ENCODE data around the gene ECE2.

ECE2 gene

GRCh38 chr3:184315871-184316661 is 40.2 kb downstream of the ECE2 start:
- DNase-seq = no peak

DNA sequence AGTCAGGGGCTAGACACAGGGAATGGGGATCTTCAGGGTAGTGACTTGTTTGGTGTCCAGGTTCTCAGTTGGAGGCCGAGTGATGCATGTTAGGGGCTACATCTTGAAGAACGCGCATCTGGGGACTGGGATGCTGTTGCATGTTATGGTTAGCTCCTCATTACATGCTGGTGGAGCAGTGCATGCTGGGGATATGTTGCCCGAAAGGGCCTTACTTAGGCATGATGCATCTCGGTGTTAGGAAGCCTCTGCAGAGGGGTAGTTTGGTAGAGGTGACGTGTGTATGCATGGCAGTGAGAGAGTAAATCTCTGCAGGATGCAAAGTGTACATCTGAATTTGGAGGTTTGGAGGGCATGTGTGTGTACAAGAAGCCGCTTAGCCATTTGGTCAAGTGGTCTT is 41.0 kb downstream of the ECE2 start:
- no peak for DNase-seq

DNA sequence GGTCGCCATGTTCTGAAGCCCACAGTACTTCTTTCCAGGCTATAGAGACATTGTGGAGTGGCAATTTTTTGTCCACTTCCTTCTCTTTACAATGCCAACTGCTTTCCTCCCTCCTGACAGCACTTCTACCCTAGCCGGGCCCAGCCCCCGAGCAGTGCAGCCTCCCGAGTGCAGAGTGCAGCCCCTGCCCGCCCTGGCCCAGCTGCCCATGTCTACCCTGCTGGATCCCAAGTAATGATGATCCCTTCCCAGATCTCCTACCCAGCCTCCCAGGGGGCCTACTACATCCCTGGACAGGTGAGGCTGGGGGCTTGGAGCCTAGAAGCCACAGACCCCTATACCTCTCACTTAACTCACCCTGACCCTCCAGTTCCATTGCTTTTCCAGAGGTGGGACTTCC is 41.4 kb downstream of the ECE2 start:
- DNase-seq = no peak

GRCh38 chr3:184320104-184320445 is 44.3 kb downstream of the ECE2 start:
- peak; percentile 92 for DNase-seq

GRCh38 chr3:184321666-184322065 is 45.8 kb downstream of the ECE2 start:
- DNase-seq = no peak

- no peak for DNase-seq
These were observed 47.1 kb downstream of the ECE2 start for GRCh38 chr3:184322731-184323487.

GRCh38 chr3:184323696-184324095 is 47.9 kb downstream of the ECE2 start:
- DNase-seq = no peak

- no peak for DNase-seq
These were observed 49.4 kb downstream of the ECE2 start for GRCh38 chr3:184325269-184325668.

GRCh38 chr3:184325715-184326369 is 50.0 kb downstream of the ECE2 start:
- no peak for DNase-seq

DNA sequence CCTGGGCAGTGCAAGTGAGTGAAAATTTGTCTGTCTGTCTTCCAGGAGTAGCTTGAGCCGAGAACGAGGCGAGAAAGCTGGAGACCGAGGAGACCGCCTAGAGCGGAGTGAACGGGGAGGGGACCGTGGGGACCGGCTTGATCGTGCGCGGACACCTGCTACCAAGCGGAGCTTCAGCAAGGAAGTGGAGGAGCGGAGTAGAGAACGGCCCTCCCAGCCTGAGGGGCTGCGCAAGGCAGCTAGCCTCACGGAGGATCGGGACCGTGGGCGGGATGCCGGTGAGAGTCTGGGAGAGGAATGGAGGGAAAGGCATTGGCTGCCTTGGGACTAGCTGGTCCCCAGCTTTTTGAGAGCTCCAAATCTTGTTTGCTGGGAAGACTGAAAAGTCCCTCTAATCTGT is 51.3 kb downstream of the ECE2 start:
- no peak for DNase-seq

GRCh38 chr3:184328516-184328915 is 52.7 kb downstream of the ECE2 start:
- DNase-seq = no peak

DNA sequence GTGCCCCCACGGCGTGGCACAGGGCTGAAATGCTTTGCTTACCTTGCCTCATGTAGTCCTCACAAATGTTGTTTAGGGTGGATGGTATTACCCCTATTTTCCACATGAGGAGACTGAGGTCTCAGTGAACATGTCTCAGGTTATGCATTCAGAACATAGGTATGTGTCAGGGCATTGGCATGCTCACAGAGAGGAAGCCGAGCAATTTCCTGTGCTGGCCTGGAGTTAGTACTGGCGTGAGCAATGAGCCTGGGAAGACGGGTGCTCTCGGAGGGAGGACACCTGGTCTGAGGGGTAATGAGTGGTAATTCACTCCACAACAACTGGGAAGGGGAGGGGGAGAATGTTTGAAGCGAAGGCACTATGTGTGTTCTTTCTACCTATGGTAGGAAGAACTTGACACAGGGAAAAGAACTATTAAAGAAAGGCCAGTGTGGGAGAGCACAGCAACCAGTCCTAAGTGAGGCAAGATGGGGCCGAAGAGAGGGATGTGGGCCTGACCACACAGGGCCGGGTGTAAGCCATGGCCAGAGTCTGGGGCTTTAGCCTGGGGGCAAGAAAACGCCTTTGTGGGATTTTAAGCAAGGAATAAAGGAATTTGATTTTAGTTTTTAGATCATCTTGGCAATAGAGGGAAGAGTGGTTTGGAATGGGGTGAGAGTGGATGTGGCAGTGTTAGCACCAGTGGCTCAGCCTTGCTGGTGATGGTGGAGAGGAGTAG is 56.7 kb downstream of the ECE2 start:
- DNase-seq = peak; percentile 57

- no peak for DNase-seq
These were observed 57.4 kb downstream of the ECE2 start for GRCh38 chr3:184333190-184333589.

- no peak for DNase-seq
These were observed 57.9 kb downstream of the ECE2 start for GRCh38 chr3:184333700-184334099.

GRCh38 chr3:184334470-184335158 is 58.8 kb downstream of the ECE2 start:
- DNase-seq = peak; percentile 39

GRCh38 chr3:184335291-184335660 is 59.5 kb downstream of the ECE2 start:
- DNase-seq = no peak

- peak; percentile 68 for DNase-seq
These were observed 60.1 kb downstream of the ECE2 start for GRCh38 chr3:184335661-184336546.

DNA sequence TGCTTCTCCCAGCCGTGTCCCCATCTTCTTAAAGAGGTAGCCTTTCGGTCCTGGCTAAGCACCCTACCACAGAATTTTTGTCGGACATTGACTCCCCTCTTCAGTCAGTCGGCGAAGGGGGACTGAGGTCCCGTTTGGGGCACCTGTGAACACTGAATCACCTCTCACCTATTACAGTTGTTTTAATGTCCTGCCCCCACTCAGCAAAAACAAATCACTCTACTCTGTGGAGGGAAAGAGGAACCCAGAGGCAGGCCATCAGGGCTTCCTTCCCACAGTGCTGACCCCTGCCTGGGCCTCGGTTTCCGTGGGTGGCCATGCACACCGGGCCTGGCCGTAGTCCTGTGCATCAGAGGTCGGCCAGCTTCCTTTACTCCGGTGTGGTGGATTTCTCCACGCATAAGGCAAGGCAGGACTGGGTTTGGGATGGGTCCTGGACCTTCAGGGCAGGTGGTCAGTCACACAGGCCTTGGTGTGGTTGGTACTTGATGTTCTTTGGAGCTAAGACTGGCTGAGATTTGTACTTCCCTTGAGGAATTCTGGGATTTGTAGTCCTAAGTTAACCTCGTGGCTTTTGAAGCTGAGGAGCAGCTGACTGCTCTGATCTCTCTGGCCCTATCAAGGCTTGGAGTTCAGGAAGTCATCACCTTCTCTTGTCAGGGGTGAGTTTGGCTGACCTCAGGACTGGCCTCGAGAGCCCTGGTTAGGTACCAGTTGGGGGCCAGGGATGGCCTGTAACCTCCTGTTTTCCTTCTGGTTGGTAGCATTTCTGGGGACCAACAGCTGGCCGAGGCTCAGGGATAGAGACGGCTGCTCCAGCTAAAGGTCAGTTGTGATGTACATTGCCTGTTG is 61.0 kb downstream of the ECE2 start:
- DNase-seq = no peak

- DNase-seq = no peak
These were observed 61.5 kb downstream of the ECE2 start, which contains the start of gene FAM131A for GRCh38 chr3:184337399-184337714. TSS of gene FAM131A (plus strand) at chr3:184337600. CDS start at chr3:184337631, 31 bp downstream.

DNA sequence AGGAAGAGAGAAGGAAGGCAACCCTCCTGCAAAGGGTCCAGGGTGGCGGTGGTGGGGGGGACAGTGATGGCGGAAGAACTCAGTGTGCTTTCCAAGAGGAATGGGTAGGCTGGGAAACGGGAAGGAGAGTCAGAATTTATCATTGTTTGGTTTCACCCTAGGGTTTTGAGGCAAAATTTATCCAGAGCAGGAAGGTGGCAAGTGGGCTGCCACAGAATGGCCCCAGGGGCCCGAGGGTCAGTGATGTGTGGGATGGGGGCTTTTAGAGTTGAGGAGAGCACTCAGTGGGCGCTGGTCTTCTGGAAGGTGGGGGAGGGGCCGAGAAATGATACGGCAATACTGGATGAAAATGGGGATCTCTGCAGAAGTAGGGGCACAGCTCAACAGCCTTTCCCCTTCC is 62.2 kb downstream of the ECE2 start:
- DNase-seq = no peak

- DNase-seq = no peak
These were observed 62.7 kb downstream of the ECE2 start for GRCh38 chr3:184338511-184338945.
